ENCODE data around the gene UGT1A9. TPM values are rescaled to one million over a fixed set of nuclear protein-coding genes. Genes with fewer than 3 reads are reported as not detected.

The UGT1A9 gene
- total RNA-seq, 2 donors from 2014 or later = not detected

- no peak overlapping the region for H3K27ac ChIP-seq
- H3K4me3 ChIP-seq = no peak overlapping the region
- intact Hi-C loops (cut with DNase I) = no loop called here
- no peaks in the 10 kb centered on the region for H3K27me3 ChIP-seq (replicated peaks; ENCODE audit: insufficient read depth)
- H3K9me3 ChIP-seq = no peaks in the 10 kb centered on the region
- TF ChIP-seq, protein P1, sequence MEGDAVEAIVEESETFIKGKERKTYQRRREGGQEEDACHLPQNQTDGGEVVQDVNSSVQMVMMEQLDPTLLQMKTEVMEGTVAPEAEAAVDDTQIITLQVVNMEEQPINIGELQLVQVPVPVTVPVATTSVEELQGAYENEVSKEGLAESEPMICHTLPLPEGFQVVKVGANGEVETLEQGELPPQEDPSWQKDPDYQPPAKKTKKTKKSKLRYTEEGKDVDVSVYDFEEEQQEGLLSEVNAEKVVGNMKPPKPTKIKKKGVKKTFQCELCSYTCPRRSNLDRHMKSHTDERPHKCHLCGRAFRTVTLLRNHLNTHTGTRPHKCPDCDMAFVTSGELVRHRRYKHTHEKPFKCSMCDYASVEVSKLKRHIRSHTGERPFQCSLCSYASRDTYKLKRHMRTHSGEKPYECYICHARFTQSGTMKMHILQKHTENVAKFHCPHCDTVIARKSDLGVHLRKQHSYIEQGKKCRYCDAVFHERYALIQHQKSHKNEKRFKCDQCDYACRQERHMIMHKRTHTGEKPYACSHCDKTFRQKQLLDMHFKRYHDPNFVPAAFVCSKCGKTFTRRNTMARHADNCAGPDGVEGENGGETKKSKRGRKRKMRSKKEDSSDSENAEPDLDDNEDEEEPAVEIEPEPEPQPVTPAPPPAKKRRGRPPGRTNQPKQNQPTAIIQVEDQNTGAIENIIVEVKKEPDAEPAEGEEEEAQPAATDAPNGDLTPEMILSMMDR (IDR thresholded peaks at IDR 0.05) = no peak
- TF ChIP-seq POLR2A (IDR thresholded peaks at IDR 0.05) (no peak), POLR2AphosphoS5 (IDR thresholded peaks at IDR 0.05) (no peak)
- no peak for DNase-seq (ENCODE audit: low spot score)
- H3K4me1 ChIP-seq (replicated peaks) = no peaks in the 10 kb centered on the region
- 82% methylated on average over 17 of the region's 17 CpGs for WGBS
- no peaks in the 10 kb centered on the region for H3K36me3 ChIP-seq
These were observed 147.2 kb downstream of the UGT1A9 start for GRCh38 chr2:233818639-233819621.

DNA sequence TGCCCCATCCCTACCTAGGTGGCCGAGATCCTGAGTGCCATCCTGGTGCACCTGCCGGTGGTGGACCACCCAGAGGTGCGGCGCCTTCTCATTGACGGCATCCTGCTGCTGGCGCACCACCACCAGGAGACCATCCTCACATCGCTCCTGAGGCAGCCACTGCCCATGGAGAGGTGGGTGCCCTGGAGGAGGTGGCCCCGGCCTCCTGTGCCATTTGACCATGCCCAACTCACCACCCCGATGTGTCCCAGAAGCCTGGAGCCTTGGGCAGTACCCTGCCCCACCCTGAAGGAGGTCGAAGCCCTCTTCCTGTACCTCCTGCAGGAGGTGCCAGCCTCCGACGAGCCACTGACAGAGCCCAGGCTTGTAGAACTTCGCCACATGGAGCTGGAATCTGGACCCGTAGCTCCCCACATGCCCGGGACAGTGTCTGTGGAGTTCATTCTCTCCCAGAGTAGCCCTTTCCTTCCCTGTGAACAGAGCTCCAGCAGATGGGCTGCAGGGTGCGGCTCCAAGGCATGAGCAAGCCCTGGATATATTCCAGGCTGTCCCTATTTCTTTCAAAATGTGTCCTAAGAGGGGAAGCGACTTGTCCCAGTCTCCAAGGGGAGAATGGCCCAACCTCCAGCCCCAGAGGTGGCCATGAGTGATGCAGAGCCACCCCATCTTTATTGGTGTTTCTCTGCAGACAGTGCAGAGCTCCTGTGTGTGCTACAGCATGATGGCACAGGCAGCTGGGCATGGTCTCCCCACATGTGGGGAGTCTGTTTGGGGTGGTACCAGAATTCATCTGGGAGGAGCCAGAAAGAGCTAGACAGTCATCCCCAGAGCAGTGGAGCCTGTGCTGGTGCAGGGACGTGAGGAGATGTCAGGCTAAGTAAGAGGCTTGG, 148.4 kb downstream of the UGT1A9 start:
- no peak overlapping the region for H3K4me3 ChIP-seq
- H3K27me3 ChIP-seq (replicated peaks; ENCODE audit: insufficient read depth) = no peaks in the 10 kb centered on the region
- TF ChIP-seq POLR2AphosphoS5 (IDR thresholded peaks at IDR 0.05) (no peak), POLR2A (IDR thresholded peaks at IDR 0.05) (no peak)
- TF ChIP-seq, protein P1 (IDR thresholded peaks at IDR 0.05) = no peak
- H3K4me1 ChIP-seq (replicated peaks) = no peaks in the 10 kb centered on the region
- 91% methylated on average over 18 of the region's 18 CpGs for WGBS
- no peak for DNase-seq (ENCODE audit: low spot score)
- intact Hi-C loops (cut with DNase I) = no loop called here
- H3K27ac ChIP-seq = no peak overlapping the region
- no peaks in the 10 kb centered on the region for H3K9me3 ChIP-seq
- H3K36me3 ChIP-seq = no peaks in the 10 kb centered on the region

DNA sequence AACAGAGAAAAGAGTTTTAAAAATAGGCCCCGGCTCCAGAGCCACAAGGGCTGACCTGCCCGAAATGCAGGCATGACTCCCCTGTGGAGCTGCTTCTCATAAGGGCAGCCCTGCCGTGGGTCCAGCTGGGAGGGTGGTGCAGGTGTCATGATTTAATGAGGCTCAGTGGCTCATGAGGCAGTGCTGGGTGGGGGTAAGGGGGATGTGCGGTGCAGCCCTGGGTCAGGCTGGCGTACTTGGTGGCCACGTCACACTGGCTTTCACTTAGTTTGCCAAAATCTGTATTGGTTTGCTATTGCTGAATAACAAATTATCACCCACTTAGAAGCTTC, 149.0 kb downstream of the UGT1A9 start:
- intact Hi-C loops (cut with DNase I) = no loop called here
- Histone ChIP-seq H3K27ac (no peak overlapping the region), H3K4me3 (no peak overlapping the region), H3K27me3 (replicated peaks; ENCODE audit: insufficient read depth) (no peaks in the 10 kb centered on the region), H3K4me1 (replicated peaks) (no peaks in the 10 kb centered on the region), H3K36me3 (no peaks in the 10 kb centered on the region), H3K9me3 (no peaks in the 10 kb centered on the region)
- 84% methylated on average over 6 of the region's 6 CpGs for WGBS
- DNase-seq (ENCODE audit: low spot score) = no peak
- TF ChIP-seq, protein P1 (IDR thresholded peaks at IDR 0.05) = no peak
- no peak for TF ChIP-seq POLR2AphosphoS5 (IDR thresholded peaks at IDR 0.05)
- TF ChIP-seq POLR2A (IDR thresholded peaks at IDR 0.05) = no peak

GRCh38 chr2:233821196-233821595, 149.5 kb downstream of the UGT1A9 start:
- no peaks in the 10 kb centered on the region for H3K4me1 ChIP-seq (replicated peaks)
- TF ChIP-seq, protein P1 (IDR thresholded peaks at IDR 0.05) = no peak
- TF ChIP-seq POLR2A (IDR thresholded peaks at IDR 0.05) (no peak), POLR2AphosphoS5 (IDR thresholded peaks at IDR 0.05) (no peak)
- WGBS = 95% methylated on average over 3 of the region's 3 CpGs
- no peak overlapping the region for H3K27ac ChIP-seq
- H3K27me3 ChIP-seq (replicated peaks; ENCODE audit: insufficient read depth) = no peaks in the 10 kb centered on the region
- no peaks in the 10 kb centered on the region for H3K9me3 ChIP-seq
- no peak for DNase-seq (ENCODE audit: low spot score)
- intact Hi-C loops (cut with DNase I) = no loop called here
- no peaks in the 10 kb centered on the region for H3K36me3 ChIP-seq
- no peak overlapping the region for H3K4me3 ChIP-seq

Data from prostate gland (tissue), 2 donors.